Measurements from ENCODE around the gene SERAC1. TPM values are rescaled to one million over a fixed set of nuclear protein-coding genes. Genes with fewer than 3 reads are reported as not detected.

The SERAC1 gene
- polyA plus RNA-seq, 2 of the 4 experiments (the other 2 are of a cell fraction) = 5.1 to 6.7 TPM

GRCh38 chr6:158160932-158161539 lies 7.0 kb downstream of the SERAC1 start:
- Histone ChIP-seq H3K4me2 (no peak overlapping the region), H3K9me3 (no peaks in the 10 kb centered on the region), H3K27ac (no peak overlapping the region), H3K4me3 (no peak overlapping the region), H3K4me1 (no peaks in the 10 kb centered on the region)
- POLR2A ChIA-PET = interaction anchor here (0.5 kb wide), 1 partner anchor 10 kb away, joined by 3 read pairs; no protein-coding TSS in a partner anchor
- CTCF ChIA-PET = no interaction called here
- TF ChIP-seq GATA3 (IDR thresholded peaks at IDR 0.05; ENCODE audit: borderline replicate concordance) (no peak), HOXA7 (CRISPR knock-in tag; IDR thresholded peaks at IDR 0.05) (no peak), ELK1 (IDR thresholded peaks at IDR 0.05; ENCODE audit: low read depth, low read length) (no peak), BHLHE40 (IDR thresholded peaks at IDR 0.05; ENCODE audit: low read depth, low read length) (no peak), MAZ (IDR thresholded peaks at IDR 0.05; ENCODE audit: borderline replicate concordance, low read depth, low read length) (no peak), JUNB (IDR thresholded peaks at IDR 0.05) (no peak), MAFK (IDR thresholded peaks at IDR 0.05; ENCODE audit: partially characterized antibody) (no peak), MYC (IDR thresholded peaks at IDR 0.05; ENCODE audit: borderline replicate concordance, low read length) (no peak), ATOH8 (CRISPR knock-in tag; IDR thresholded peaks at IDR 0.05; ENCODE audit: low read depth) (no peak), POLR2AphosphoS2 (conservative IDR thresholded peaks at IDR 0.05; ENCODE audit: low read length) (no peak), RFX5 (IDR thresholded peaks at IDR 0.05) (no peak), EHF (CRISPR knock-in tag; IDR thresholded peaks at IDR 0.05) (no peak), FOSL2 (IDR thresholded peaks at IDR 0.05) (no peak), FOSL2 (CRISPR knock-in tag; IDR thresholded peaks at IDR 0.05) (no peak), BCL3 (IDR thresholded peaks at IDR 0.05) (no peak), HDAC2 (IDR thresholded peaks at IDR 0.05) (no peak), SREBF2 (IDR thresholded peaks at IDR 0.05) (no peak), NFE2L2 (conservative IDR thresholded peaks at IDR 0.05; ENCODE audit: low read length) (no peak)
- TF ChIP-seq, protein P1, sequence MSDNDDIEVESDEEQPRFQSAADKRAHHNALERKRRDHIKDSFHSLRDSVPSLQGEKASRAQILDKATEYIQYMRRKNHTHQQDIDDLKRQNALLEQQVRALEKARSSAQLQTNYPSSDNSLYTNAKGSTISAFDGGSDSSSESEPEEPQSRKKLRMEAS (IDR thresholded peaks at IDR 0.05) = no peak
- TF ChIP-seq, protein P2, sequence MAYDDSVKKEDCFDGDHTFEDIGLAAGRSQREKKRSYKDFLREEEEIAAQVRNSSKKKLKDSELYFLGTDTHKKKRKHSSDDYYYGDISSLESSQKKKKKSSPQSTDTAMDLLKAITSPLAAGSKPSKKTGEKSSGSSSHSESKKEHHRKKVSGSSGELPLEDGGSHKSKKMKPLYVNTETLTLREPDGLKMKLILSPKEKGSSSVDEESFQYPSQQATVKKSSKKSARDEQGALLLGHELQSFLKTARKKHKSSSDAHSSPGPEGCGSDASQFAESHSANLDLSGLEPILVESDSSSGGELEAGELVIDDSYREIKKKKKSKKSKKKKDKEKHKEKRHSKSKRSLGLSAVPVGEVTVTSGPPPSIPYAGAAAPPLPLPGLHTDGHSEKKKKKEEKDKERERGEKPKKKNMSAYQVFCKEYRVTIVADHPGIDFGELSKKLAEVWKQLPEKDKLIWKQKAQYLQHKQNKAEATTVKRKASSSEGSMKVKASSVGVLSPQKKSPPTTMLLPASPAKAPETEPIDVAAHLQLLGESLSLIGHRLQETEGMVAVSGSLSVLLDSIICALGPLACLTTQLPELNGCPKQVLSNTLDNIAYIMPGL (CRISPR knock-in tag; IDR thresholded peaks at IDR 0.05; ENCODE audit: borderline replicate concordance) = no peak
- FAIRE-seq (no peak), ATAC-seq (no peak), DNase-seq (ENCODE audit: low read depth in 1 of 2, low spot score in 1 of 2) (no peak)
- 94% methylated on average over 3 of the region's 3 CpGs for WGBS (ENCODE audit: missing lambda C conversion rate)

DNA sequence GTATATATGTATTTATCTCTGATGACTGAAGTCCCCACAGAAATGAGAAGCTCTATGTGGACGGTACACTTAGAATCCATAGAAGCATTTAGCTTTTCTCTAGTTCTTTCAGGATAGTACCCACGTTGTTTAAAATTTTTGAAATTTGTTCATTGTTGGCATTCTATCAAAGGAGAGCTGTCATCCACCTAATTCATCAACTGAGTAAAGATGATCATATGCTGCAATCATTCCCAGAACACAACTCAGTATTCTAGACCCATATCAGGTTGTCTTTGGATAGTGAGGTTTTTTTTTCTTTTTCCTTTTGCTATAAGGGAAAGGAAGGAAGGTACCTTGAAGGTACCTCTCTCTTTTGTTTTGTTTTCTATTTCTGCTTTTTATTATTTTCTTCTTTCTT lies 9.3 kb downstream of the SERAC1 start:
- ATAC-seq (no peak), DNase-seq (ENCODE audit: low read depth in 1 of 2, low spot score in 1 of 2) (no peak), FAIRE-seq (no peak)
- CTCF ChIA-PET = no interaction called here
- no peaks in the 10 kb centered on the region for H3K4me1 ChIP-seq
- H3K9me3 ChIP-seq = no peaks in the 10 kb centered on the region
- no peak for TF ChIP-seq ZFP36 (IDR thresholded peaks at IDR 0.05; ENCODE audit: borderline replicate concordance, partially characterized antibody)
- no peak for TF ChIP-seq RFX5 (IDR thresholded peaks at IDR 0.05)
- TF ChIP-seq, protein P3, sequence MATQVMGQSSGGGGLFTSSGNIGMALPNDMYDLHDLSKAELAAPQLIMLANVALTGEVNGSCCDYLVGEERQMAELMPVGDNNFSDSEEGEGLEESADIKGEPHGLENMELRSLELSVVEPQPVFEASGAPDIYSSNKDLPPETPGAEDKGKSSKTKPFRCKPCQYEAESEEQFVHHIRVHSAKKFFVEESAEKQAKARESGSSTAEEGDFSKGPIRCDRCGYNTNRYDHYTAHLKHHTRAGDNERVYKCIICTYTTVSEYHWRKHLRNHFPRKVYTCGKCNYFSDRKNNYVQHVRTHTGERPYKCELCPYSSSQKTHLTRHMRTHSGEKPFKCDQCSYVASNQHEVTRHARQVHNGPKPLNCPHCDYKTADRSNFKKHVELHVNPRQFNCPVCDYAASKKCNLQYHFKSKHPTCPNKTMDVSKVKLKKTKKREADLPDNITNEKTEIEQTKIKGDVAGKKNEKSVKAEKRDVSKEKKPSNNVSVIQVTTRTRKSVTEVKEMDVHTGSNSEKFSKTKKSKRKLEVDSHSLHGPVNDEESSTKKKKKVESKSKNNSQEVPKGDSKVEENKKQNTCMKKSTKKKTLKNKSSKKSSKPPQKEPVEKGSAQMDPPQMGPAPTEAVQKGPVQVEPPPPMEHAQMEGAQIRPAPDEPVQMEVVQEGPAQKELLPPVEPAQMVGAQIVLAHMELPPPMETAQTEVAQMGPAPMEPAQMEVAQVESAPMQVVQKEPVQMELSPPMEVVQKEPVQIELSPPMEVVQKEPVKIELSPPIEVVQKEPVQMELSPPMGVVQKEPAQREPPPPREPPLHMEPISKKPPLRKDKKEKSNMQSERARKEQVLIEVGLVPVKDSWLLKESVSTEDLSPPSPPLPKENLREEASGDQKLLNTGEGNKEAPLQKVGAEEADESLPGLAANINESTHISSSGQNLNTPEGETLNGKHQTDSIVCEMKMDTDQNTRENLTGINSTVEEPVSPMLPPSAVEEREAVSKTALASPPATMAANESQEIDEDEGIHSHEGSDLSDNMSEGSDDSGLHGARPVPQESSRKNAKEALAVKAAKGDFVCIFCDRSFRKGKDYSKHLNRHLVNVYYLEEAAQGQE (IDR thresholded peaks at IDR 0.05) = no peak
- TF ChIP-seq POLR2A (IDR thresholded peaks at IDR 0.05; ENCODE audit: low read length) = no peak
- no peak for TF ChIP-seq SMC3 (IDR thresholded peaks at IDR 0.05)
- no peak for TF ChIP-seq FOSL2 (IDR thresholded peaks at IDR 0.05)
- no peak for TF ChIP-seq FOSL2 (CRISPR knock-in tag; IDR thresholded peaks at IDR 0.05)
- TF ChIP-seq EP300 (IDR thresholded peaks at IDR 0.05) = no peak
- TF ChIP-seq RCOR1 (IDR thresholded peaks at IDR 0.05; ENCODE audit: low read depth, low read length) = no peak
- no peak for TF ChIP-seq BHLHE40 (IDR thresholded peaks at IDR 0.05; ENCODE audit: low read depth, low read length)
- TF ChIP-seq USF2 (IDR thresholded peaks at IDR 0.05) = no peak
- TF ChIP-seq GATA3 (IDR thresholded peaks at IDR 0.05; ENCODE audit: borderline replicate concordance) = no peak
- POLR2A ChIA-PET = no interaction called here
- H3K4me3 ChIP-seq = no peak overlapping the region
- WGBS (ENCODE audit: missing lambda C conversion rate) = 62% methylated on average over 2 of the region's 2 CpGs
- no peak overlapping the region for H3K4me2 ChIP-seq
- no peak overlapping the region for H3K27ac ChIP-seq

Data from A549 (cell line).